AG09319 (cell line): ENCODE results near the gene TMEM167B.

Experiments
- DNase-seq: peaks from one replicate; pipeline ENCODE4 v3.0.0-alpha.2; 2010; ENCODE audit warnings: low read depth; ENCODE audit errors: extremely low read depth
- CTCF ChIP-seq: IDR thresholded peaks from 2 replicates; pipeline ENCODE4 v1.5.1; 2011; ENCODE audit warnings: low read depth, mild to moderate bottlenecking, inconsistent platforms, low read length, moderate library complexity

The TMEM167B gene

GRCh38 chr1:109083923-109084322, 6.6 kb upstream of the TMEM167B start:
- no peak for TF ChIP-seq CTCF
- no peak for DNase-seq

- no peak for DNase-seq
- TF ChIP-seq CTCF: no peak
Measured at GRCh38 chr1:109084563-109085517, 5.7 kb upstream of the TMEM167B start.

GRCh38 chr1:109089242-109090015, 1.1 kb upstream of the TMEM167B start:
- peak; percentile 72 for TF ChIP-seq CTCF
- no peak for DNase-seq

- no peak for TF ChIP-seq CTCF
- no peak for DNase-seq
Measured at GRCh38 chr1:109091078-109091838, 694 bp downstream of the TMEM167B start.

- no peak for DNase-seq
- no peak for TF ChIP-seq CTCF
Measured at GRCh38 chr1:109091839-109092193, 1.3 kb downstream of the TMEM167B start.

- no peak for TF ChIP-seq CTCF
- DNase-seq: no peak
Measured at GRCh38 chr1:109094377-109094803, 3.8 kb downstream of the TMEM167B start.
